Measurements from ENCODE around the gene FOXE1. TPM values are rescaled to one million over a fixed set of nuclear protein-coding genes. Genes with fewer than 3 reads are reported as not detected.

Gene FOXE1
- total and polyA plus RNA-seq, 2 experiments from 2014 or later, result 0.45 TPM; not detected in 1

DNA sequence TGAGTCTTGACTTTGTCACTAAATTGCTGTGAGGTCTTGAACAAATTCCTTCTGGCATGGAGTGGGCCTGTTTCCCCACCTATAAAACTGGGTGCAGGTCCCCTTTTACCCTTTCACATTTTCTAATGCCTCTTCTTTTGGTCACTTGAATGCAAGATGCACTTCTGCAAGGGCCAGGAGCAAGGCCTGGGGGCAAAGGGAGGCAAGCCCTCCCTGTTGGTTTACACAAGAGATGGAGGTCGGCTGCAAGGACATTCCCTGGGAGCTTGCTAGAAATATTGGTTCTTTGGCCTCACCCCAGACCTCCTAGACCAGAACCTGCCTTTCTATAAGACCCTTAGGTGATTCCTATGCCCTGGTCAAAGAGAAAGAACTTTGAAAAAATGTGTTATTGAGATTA lies 5.8 kb downstream of the FOXE1 start:
- no peak overlapping the region for H3K4me2 ChIP-seq
- Mint-ChIP-seq H3K27ac (no peak overlapping the region), H3K4me1 (peaks cover 19% of the 10 kb centered on the region), H3K4me3 (no peak overlapping the region), H3K9me3 (no peaks in the 10 kb centered on the region; the same call in 2 of the 3 replicates), H3K36me3 (ENCODE audit: low read depth) (no peaks in the 10 kb centered on the region), H3K27me3 (ENCODE audit: insufficient read depth, low read depth, poor library complexity) (peaks cover 86% of the 10 kb centered on the region)
- TF ChIP-seq, protein P1, sequence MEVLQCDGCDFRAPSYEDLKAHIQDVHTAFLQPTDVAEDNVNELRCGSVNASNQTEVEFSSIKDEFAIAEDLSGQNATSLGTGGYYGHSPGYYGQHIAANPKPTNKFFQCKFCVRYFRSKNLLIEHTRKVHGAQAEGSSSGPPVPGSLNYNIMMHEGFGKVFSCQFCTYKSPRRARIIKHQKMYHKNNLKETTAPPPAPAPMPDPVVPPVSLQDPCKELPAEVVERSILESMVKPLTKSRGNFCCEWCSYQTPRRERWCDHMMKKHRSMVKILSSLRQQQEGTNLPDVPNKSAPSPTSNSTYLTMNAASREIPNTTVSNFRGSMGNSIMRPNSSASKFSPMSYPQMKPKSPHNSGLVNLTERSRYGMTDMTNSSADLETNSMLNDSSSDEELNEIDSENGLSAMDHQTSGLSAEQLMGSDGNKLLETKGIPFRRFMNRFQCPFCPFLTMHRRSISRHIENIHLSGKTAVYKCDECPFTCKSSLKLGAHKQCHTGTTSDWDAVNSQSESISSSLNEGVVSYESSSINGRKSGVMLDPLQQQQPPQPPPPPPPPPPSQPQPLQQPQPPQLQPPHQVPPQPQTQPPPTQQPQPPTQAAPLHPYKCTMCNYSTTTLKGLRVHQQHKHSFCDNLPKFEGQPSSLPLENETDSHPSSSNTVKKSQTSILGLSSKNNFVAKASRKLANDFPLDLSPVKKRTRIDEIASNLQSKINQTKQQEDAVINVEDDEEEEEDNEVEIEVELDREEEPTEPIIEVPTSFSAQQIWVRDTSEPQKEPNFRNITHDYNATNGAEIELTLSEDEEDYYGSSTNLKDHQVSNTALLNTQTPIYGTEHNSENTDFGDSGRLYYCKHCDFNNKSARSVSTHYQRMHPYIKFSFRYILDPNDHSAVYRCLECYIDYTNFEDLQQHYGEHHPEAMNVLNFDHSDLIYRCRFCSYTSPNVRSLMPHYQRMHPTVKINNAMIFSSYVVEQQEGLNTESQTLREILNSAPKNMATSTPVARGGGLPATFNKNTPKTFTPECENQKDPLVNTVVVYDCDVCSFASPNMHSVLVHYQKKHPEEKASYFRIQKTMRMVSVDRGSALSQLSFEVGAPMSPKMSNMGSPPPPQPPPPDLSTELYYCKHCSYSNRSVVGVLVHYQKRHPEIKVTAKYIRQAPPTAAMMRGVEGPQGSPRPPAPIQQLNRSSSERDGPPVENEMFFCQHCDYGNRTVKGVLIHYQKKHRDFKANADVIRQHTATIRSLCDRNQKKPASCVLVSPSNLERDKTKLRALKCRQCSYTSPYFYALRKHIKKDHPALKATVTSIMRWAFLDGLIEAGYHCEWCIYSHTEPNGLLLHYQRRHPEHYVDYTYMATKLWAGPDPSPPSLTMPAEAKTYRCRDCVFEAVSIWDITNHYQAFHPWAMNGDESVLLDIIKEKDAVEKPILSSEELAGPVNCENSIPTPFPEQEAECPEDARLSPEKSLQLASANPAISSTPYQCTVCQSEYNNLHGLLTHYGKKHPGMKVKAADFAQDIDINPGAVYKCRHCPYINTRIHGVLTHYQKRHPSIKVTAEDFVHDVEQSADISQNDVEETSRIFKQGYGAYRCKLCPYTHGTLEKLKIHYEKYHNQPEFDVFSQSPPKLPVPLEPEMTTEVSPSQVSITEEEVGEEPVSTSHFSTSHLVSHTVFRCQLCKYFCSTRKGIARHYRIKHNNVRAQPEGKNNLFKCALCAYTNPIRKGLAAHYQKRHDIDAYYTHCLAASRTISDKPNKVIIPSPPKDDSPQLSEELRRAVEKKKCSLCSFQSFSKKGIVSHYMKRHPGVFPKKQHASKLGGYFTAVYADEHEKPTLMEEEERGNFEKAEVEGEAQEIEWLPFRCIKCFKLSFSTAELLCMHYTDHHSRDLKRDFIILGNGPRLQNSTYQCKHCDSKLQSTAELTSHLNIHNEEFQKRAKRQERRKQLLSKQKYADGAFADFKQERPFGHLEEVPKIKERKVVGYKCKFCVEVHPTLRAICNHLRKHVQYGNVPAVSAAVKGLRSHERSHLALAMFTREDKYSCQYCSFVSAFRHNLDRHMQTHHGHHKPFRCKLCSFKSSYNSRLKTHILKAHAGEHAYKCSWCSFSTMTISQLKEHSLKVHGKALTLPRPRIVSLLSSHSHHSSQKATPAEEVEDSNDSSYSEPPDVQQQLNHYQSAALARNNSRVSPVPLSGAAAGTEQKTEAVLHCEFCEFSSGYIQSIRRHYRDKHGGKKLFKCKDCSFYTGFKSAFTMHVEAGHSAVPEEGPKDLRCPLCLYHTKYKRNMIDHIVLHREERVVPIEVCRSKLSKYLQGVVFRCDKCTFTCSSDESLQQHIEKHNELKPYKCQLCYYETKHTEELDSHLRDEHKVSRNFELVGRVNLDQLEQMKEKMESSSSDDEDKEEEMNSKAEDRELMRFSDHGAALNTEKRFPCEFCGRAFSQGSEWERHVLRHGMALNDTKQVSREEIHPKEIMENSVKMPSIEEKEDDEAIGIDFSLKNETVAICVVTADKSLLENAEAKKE (CRISPR knock-in tag; IDR thresholded peaks at IDR 0.05), result no peak
- no peak for TF ChIP-seq ZNF331 (CRISPR knock-in tag; IDR thresholded peaks at IDR 0.05; ENCODE audit: low read depth)
- TF ChIP-seq EZH2 (IDR thresholded peaks at IDR 0.05; ENCODE audit: low read depth, unreplicated experiment), result peak; percentile 72
- TF ChIP-seq, protein P2, sequence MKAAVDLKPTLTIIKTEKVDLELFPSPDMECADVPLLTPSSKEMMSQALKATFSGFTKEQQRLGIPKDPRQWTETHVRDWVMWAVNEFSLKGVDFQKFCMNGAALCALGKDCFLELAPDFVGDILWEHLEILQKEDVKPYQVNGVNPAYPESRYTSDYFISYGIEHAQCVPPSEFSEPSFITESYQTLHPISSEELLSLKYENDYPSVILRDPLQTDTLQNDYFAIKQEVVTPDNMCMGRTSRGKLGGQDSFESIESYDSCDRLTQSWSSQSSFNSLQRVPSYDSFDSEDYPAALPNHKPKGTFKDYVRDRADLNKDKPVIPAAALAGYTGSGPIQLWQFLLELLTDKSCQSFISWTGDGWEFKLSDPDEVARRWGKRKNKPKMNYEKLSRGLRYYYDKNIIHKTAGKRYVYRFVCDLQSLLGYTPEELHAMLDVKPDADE (IDR thresholded peaks at IDR 0.05), result no peak
- no peak for TF ChIP-seq NANOG (IDR thresholded peaks at IDR 0.05; ENCODE audit: borderline replicate concordance)
- H3K4me3 ChIP-seq, result no peak overlapping the region
- H3K27ac ChIP-seq (ENCODE audit: low read depth), result no peak overlapping the region
- H3K9me2 ChIP-seq (ENCODE audit: insufficient read depth), result no peaks in the 10 kb centered on the region
- H3K4me1 ChIP-seq (ENCODE audit: insufficient read depth), result peaks cover 28% of the 10 kb centered on the region
- H3K36me3 ChIP-seq (ENCODE audit: insufficient read depth), result no peaks in the 10 kb centered on the region
- H2AFZ ChIP-seq, result no peak overlapping the region
- H4K20me1 ChIP-seq (replicated peaks; ENCODE audit: insufficient read depth), result peaks cover 22% of the 10 kb centered on the region
- H3K79me2 ChIP-seq (replicated peaks; ENCODE audit: insufficient read depth), result no peaks in the 10 kb centered on the region
- ATAC-seq (no peak), DNase-seq (ENCODE audit: low spot score) (no peak)
- H3K27me3 ChIP-seq (ENCODE audit: insufficient read depth), result peaks cover 100% of the 10 kb centered on the region
- H3F3A ChIP-seq (replicated peaks; ENCODE audit: low read depth), result peaks cover 17% of the 10 kb centered on the region

DNA sequence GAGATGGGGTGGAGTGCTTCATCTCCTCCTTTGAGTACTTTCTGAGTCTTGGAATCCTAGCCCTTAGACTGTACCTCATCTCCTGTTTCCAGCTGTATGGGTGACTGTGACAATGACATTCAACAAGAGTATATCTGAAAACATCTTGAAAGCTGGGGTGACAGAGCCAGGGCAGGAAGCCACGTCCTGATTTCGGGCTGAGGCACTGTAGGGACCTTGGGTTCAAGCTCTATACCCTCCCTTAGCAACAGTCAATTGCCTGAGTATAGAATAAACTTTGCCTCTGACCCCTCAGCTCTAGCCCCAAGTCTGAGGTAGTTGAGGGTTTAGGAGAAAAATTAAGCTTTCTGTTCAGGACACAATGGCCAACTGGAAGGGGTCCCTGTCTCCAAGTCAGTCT lies 6.3 kb downstream of the FOXE1 start:
- DNase-seq (ENCODE audit: low spot score) (no peak), ATAC-seq (no peak)
- H3K27ac ChIP-seq (ENCODE audit: low read depth), result no peak overlapping the region
- Mint-ChIP-seq H3K36me3 (ENCODE audit: low read depth) (no peaks in the 10 kb centered on the region), H3K9me3 (no peaks in the 10 kb centered on the region; the same call in 2 of the 3 replicates), H3K27ac (no peak overlapping the region), H3K4me3 (no peak overlapping the region), H3K27me3 (ENCODE audit: insufficient read depth, low read depth, poor library complexity) (peaks cover 84% of the 10 kb centered on the region), H3K4me1 (peaks cover 19% of the 10 kb centered on the region)
- H3K27me3 ChIP-seq (ENCODE audit: insufficient read depth), result peaks cover 100% of the 10 kb centered on the region
- H3K4me3 ChIP-seq, result no peak overlapping the region
- H3K4me2 ChIP-seq, result no peak overlapping the region
- no peaks in the 10 kb centered on the region for H3K9me2 ChIP-seq (ENCODE audit: insufficient read depth)
- H3K36me3 ChIP-seq (ENCODE audit: insufficient read depth), result no peaks in the 10 kb centered on the region
- peaks cover 17% of the 10 kb centered on the region for H3F3A ChIP-seq (replicated peaks; ENCODE audit: low read depth)
- H2AFZ ChIP-seq, result no peak overlapping the region
- H3K4me1 ChIP-seq (ENCODE audit: insufficient read depth), result peaks cover 28% of the 10 kb centered on the region
- H3K79me2 ChIP-seq (replicated peaks; ENCODE audit: insufficient read depth), result no peaks in the 10 kb centered on the region
- peaks cover 22% of the 10 kb centered on the region for H4K20me1 ChIP-seq (replicated peaks; ENCODE audit: insufficient read depth)
- TF ChIP-seq NANOG (IDR thresholded peaks at IDR 0.05; ENCODE audit: borderline replicate concordance), result no peak
- TF ChIP-seq, protein P3, sequence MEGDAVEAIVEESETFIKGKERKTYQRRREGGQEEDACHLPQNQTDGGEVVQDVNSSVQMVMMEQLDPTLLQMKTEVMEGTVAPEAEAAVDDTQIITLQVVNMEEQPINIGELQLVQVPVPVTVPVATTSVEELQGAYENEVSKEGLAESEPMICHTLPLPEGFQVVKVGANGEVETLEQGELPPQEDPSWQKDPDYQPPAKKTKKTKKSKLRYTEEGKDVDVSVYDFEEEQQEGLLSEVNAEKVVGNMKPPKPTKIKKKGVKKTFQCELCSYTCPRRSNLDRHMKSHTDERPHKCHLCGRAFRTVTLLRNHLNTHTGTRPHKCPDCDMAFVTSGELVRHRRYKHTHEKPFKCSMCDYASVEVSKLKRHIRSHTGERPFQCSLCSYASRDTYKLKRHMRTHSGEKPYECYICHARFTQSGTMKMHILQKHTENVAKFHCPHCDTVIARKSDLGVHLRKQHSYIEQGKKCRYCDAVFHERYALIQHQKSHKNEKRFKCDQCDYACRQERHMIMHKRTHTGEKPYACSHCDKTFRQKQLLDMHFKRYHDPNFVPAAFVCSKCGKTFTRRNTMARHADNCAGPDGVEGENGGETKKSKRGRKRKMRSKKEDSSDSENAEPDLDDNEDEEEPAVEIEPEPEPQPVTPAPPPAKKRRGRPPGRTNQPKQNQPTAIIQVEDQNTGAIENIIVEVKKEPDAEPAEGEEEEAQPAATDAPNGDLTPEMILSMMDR (conservative IDR thresholded peaks at IDR 0.05; ENCODE audit: low read depth in 2 of 2), result no peak
- TF ChIP-seq STAT1 (IDR thresholded peaks at IDR 0.05; ENCODE audit: unreplicated experiment), result no peak
- no peak for TF ChIP-seq EZH2phosphoT487 (IDR thresholded peaks at IDR 0.05; ENCODE audit: unreplicated experiment)
